ENCODE results near the gene GORASP2.

DNA sequence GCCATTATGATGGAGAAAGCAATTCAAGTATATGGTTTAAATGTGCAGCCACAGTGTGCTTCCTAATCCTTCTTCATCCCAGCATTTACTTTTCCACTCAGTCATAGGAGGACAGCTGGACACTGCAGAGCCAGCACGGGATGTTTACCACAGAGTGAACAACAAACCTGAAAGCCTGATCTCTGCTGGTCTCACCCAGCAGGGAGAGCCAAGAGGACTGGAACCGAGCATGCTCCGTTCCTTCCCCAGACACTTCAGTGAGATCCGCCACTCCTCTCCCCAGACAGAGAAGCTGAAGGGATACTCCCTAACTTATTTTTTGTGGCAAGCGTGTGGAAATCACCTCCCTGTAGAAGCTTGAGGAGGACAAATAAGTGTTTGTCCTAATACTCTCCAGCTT lies 23.2 kb upstream of the GORASP2 start:
- TF ChIP-seq EZH2 (IDR thresholded peaks at IDR 0.05; ENCODE audit: insufficient read depth, poor library complexity, severe bottlenecking) (no peak), EZH2phosphoT487 (IDR thresholded peaks at IDR 0.05; ENCODE audit: insufficient read depth, low read depth) (no peak)
